Subcutaneous abdominal adipose tissue (tissue), 5 donors: ENCODE data around the gene TIMP2.

ENCODE experiments used
- H3K27ac ChIP-seq: one replicate; pipeline ENCODE4 v1.7.0; 2013; ENCODE audit warnings: low read depth, mild to moderate bottlenecking, inconsistent platforms, low read length, moderate library complexity
- H3K27me3 ChIP-seq, 5 donors: one replicate each; pipeline ENCODE4 v1.7.0; 2013; ENCODE audit warnings: low read length in 5 of 5, inconsistent platforms in 1 of 5; ENCODE audit not compliant: control insufficient read depth in 5 of 5, insufficient read depth in 4 of 5
- H3K36me3 ChIP-seq, 5 donors: one replicate each; pipeline ENCODE4 v1.7.0; 2013; ENCODE audit warnings: low read length in 5 of 5; ENCODE audit not compliant: control insufficient read depth in 5 of 5, insufficient read depth in 5 of 5
- H3K4me1 ChIP-seq, 5 donors: one replicate each; pipeline ENCODE4 v1.7.0; 2013; ENCODE audit warnings: low read length in 5 of 5, mild to moderate bottlenecking in 3 of 5, moderate library complexity in 1 of 5; ENCODE audit not compliant: control insufficient read depth in 5 of 5, insufficient read depth in 5 of 5
- H3K4me3 ChIP-seq, 5 donors: one replicate each; pipeline ENCODE4 v1.7.0; 2013; ENCODE audit warnings: low read length in 5 of 5, low read depth in 1 of 5
- H3K9ac ChIP-seq, 5 donors: one replicate each; pipeline ENCODE4 v1.7.0; 2013; ENCODE audit warnings: low read length in 5 of 5, mild to moderate bottlenecking in 4 of 5, moderate library complexity in 3 of 5
- H3K9me3 ChIP-seq, 5 donors: one replicate each; pipeline ENCODE4 v1.7.0; 2013; ENCODE audit warnings: low read length in 5 of 5; ENCODE audit not compliant: control insufficient read depth in 5 of 5
- donor health status: healthy.
- donor health status: healthy.
- donor health status: healthy.
- donor health status: healthy.
- donor health status: healthy.

The TIMP2 gene

DNA sequence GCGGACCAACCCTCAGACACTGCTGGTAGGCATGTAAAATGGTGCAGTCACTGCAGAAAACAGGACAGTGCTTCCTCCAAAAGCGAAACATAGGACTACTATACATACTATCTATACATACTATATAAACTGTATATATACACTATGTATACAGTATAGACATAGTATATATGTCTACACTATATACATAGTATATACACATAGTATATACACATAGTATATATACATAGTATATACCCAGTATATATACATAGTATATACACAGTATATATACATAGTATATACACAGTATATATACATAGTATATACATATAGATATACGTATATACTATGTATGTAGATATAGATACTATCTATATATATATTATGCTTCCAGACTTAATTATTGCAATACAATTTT lies 78.1 kb downstream of the TIMP2 start:
- H3K36me3 ChIP-seq: peaks cover 0 to under 1% (median 0%) of the 10 kb centered on the region in 5 donors
- no peak overlapping the region for H3K9ac ChIP-seq
- H3K27me3 ChIP-seq: no peaks in the 10 kb centered on the region
- H3K9me3 ChIP-seq: no peaks in the 10 kb centered on the region
- H3K4me3 ChIP-seq: no peak overlapping the region
- H3K4me1 ChIP-seq: peaks cover 0 to 4% (median 2%) of the 10 kb centered on the region in 5 donors
- no peak overlapping the region for H3K27ac ChIP-seq

DNA sequence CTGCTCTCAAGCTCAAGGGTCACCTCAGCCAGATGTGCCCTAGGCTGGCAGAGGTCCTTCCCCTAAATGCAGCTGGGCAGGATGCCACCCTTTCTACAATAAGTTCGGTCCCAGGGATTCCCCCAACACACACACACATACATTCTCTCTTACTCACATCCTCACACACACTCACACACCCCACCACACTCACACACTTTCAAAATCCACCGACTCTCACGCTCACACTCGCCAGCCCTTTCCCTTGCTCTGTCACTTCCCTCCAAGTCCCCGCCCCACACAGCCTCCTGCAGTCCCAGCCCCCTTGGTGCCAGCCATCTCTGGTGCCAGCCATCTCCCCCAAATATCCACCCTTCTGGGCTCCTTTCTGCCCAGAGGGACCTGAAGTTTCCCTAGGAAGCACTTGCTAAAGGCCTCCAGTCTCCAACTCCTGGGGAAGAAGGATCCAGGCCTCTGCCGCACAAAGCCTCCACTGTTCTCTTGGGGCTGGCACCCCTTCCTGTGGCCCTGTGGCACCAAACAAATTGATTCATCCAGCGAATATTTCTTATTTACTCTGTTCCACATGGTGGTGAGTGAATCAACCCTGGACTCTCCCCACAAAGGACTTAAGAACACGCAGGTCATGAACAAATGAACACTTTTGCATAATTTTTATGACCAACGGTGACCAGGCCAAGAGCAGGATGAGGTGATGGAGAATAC lies 80.7 kb downstream of the TIMP2 start:
- Histone ChIP-seq H3K9ac (no peak overlapping the region), H3K27ac (no peak overlapping the region), H3K4me3 (no peak overlapping the region), H3K36me3 (no peaks in the 10 kb centered on the region), H3K27me3 (no peaks in the 10 kb centered on the region), H3K4me1 (peaks cover 2 to 18% (median 14%) of the 10 kb centered on the region in 5 donors), H3K9me3 (no peaks in the 10 kb centered on the region)

DNA sequence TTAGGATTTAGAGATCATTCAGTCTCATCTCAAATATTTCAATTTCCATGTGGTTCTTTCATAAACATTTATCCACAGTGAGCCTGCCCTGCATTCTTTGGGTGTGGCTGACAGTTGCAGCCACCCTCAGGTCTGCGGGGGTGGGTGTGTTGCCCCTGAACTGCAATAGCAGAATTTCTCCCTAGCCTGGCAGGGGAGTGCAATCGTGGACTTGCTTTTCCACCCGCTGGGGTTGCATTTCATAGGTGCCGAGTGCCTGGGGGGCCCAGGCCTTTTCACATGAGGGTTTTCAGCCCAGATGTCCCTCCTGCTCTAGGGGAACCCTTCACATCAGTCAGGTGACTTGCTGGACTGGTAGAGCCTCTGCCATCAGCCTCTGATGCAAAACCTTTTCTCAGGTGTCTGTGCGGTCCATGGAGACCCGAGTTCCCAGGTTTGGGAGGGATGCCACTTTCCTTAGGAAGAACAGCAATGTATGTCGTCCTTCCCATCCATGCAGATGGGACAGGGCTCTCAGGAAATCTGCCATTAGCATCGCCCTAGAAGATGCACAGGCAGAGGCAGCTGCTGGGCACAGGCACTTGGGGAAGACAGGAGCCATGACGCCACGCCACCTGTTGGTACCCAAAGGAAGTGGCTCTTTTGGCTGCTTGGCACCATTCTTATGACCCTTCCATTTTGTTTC lies 82.2 kb downstream of the TIMP2 start:
- Histone ChIP-seq H3K4me3 (no peak overlapping the region), H3K36me3 (peaks cover 0 to under 1% (median 0%) of the 10 kb centered on the region in 5 donors), H3K4me1 (peaks cover 4 to 27% (median 23%) of the 10 kb centered on the region in 5 donors), H3K9ac (no peak overlapping the region), H3K27ac (no peak overlapping the region), H3K27me3 (no peaks in the 10 kb centered on the region), H3K9me3 (no peaks in the 10 kb centered on the region)

DNA sequence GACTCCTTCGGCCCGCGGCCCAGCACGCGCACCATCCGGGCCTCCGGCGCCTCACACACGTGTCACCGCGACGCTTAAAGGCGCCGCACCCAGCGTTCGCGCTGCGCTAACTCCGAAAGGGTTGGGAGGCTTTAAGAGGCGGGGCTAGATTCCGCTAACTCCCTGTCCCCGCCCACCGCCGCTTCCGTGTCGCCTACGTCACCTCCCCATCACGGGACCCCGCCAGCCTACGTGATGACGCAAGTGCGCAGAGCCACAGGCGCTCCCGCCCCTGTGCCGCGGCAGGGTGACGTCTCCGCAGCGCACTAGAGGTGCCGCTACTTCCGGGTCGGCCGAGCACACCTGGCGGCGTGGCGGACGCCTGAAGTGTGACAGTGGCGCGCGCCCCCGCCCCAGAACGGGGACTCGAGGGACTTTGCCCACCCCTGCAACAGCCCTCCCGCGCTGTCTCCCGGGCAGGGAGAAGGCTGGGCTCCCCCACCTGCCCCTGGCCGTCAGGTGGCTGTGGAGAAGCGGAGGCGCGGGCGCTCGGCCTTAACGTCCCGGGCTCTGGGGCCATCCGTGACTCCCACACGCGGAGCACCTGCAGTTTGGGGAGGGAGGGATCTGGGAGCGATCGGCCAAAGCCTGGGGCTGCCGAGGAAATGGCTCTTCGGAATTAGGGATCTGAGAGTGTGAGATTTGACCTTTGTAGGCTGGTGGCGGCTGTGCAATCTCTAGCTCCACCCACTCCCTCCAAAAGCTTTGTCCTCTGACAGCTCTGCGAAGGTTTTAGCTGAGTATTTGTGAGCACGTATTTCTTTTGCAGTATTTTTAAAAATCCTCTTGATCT lies 84.2 kb downstream of the TIMP2 start, which contains the start of gene USP36:
TSS of gene USP36 (minus strand) at position 35 of the 832 bp plus-strand sequence. CDS start 4,451 bp downstream, outside the sequence.
- H3K9ac ChIP-seq: peak within 1 kb of the TSS; percentile 35 to 90 (median 89)
- H3K4me1 ChIP-seq: peaks cover 4 to 27% (median 25%) of the 10 kb centered on the region in 5 donors
- no peaks in the 10 kb centered on the region for H3K9me3 ChIP-seq
- H3K36me3 ChIP-seq: peaks cover 0 to 20% (median 18%) of the 10 kb centered on the region in 5 donors
- H3K27me3 ChIP-seq: no peaks in the 10 kb centered on the region
- H3K27ac ChIP-seq: peak within 1 kb of the TSS; percentile 96
- peak within 1 kb of the TSS; percentile 76 to 97 (median 84) for H3K4me3 ChIP-seq

DNA sequence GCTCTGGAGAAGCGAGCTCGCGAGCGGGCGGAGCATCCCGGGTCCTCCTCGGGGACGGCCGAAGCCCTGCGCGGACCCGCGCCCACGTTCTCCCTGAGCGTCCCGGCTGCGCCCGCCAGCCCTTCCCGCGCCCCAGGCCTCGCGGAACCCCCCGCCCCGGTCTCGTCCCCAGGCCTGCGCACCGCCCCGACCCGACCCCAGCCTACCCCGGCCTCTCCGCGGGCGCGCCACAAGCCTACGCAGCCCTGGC lies 84.7 kb downstream of the TIMP2 start:
- peak overlapping the region in 4 of 5 donors; percentile 86 to 90 (median 88) for H3K9ac ChIP-seq
- peaks cover 0 to 26% (median 23%) of the 10 kb centered on the region in 5 donors for H3K36me3 ChIP-seq
- no peaks in the 10 kb centered on the region for H3K9me3 ChIP-seq
- peak overlapping the region; percentile 96 for H3K27ac ChIP-seq
- H3K27me3 ChIP-seq: no peaks in the 10 kb centered on the region
- H3K4me1 ChIP-seq: peaks cover 4 to 27% (median 25%) of the 10 kb centered on the region in 5 donors
- H3K4me3 ChIP-seq: peak overlapping the region in 4 of 5 donors; percentile 76 to 87 (median 80)

DNA sequence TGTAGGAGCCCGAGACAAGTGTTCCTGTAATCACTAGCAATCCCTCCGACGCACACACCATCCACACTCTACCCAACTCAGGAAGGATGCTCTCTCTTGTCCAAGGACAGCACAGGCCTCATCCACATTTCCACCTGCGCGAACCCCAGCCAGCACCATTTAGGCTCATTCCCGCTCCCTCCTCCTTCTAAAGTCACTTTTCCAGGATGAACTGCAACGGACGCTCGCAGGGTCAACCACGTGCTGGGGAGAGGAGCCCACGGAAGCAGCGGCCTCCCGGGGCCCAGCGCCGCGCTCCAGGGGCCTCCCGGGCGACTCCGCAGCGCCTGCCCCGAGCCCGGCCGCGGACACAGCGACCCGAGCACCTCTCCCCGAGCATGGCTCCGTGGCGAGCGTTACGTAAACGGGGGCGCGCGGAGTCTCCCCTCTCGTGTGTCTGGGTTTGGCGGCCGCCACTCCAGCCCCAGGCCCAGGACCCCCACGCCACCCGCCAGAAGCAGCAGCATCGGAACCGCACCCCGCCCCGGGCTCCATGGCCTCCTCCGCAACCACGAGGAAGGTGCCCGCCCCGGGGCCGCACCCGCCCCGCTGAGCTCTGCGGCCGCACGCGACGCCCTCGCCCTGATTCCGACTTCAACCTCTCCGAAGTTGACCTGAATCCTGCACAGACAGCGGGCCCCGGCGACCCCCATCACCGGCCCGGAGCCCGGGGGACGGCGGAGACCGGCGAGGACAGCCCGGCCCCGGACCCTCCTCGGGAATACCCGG lies 85.2 kb downstream of the TIMP2 start:
- H3K9me3 ChIP-seq: no peaks in the 10 kb centered on the region
- H3K27ac ChIP-seq: peak overlapping the region; percentile 96
- peak overlapping the region; percentile 76 to 97 (median 84) for H3K4me3 ChIP-seq
- H3K27me3 ChIP-seq: no peaks in the 10 kb centered on the region
- H3K9ac ChIP-seq: peak overlapping the region; percentile 12 to 90 (median 87)
- H3K4me1 ChIP-seq: peaks cover 4 to 27% (median 25%) of the 10 kb centered on the region in 5 donors
- H3K36me3 ChIP-seq: peaks cover 0 to 31% (median 29%) of the 10 kb centered on the region in 5 donors

DNA sequence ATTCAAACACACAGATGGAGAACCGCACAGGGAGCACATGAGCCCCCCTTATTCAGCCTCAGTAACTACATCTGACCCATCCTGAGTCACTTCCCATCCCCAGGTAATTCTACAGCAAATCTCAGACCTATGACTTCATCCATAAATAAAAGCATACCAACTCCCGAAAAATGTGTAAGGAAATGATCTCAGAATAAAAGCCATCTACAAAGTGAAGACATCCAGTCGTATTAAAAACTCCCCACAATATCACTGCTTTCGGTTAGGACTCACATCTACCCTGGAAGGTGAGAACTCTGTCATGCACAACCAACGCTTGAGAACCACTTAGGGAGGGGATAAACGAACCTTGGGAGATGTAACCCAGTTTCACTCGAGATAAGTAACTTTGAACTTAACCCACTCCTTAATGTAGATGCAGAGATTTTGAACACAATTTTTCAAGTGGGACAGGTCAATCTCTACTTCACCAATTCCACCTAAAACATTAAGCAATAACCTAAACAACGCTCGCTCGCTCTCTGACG lies 85.9 kb downstream of the TIMP2 start:
- peaks cover 4 to 27% (median 25%) of the 10 kb centered on the region in 5 donors for H3K4me1 ChIP-seq
- H3K27ac ChIP-seq: peak overlapping the region; percentile 96
- peak overlapping the region; percentile 76 to 97 (median 84) for H3K4me3 ChIP-seq
- H3K36me3 ChIP-seq: peaks cover 0 to 36% (median 34%) of the 10 kb centered on the region in 5 donors
- H3K9me3 ChIP-seq: no peaks in the 10 kb centered on the region
- peak overlapping the region; percentile 12 to 90 (median 87) for H3K9ac ChIP-seq
- H3K27me3 ChIP-seq: no peaks in the 10 kb centered on the region

DNA sequence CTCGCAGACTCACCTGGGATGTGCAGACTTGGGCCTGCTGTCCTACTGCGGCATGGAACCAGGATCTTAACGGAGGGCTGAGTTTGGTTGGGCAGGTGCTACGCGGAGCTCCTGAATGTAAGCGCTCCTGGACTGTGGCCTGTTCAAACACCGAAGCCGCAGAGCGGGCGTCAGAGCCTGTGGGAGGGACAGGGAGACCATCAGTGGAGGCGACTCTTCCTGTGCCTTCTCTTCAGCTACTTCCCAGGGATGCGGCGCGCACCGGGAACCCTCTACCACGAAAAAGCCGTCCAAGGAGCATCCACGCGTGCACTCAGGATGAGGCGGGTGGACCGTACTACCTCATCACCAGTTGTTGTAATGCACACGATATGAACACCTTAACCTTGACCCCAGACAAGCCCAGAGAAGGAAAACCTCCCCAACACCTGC lies 86.6 kb downstream of the TIMP2 start:
- Histone ChIP-seq H3K9me3 (no peaks in the 10 kb centered on the region), H3K4me1 (peaks cover 3 to 27% (median 25%) of the 10 kb centered on the region in 5 donors), H3K9ac (peak overlapping the region in 1 of 5 donors; percentile 15), H3K27me3 (no peaks in the 10 kb centered on the region), H3K27ac (no peak overlapping the region), H3K36me3 (peaks cover 0 to 43% (median 38%) of the 10 kb centered on the region in 5 donors), H3K4me3 (peak overlapping the region in 1 of 5 donors; percentile 2)

DNA sequence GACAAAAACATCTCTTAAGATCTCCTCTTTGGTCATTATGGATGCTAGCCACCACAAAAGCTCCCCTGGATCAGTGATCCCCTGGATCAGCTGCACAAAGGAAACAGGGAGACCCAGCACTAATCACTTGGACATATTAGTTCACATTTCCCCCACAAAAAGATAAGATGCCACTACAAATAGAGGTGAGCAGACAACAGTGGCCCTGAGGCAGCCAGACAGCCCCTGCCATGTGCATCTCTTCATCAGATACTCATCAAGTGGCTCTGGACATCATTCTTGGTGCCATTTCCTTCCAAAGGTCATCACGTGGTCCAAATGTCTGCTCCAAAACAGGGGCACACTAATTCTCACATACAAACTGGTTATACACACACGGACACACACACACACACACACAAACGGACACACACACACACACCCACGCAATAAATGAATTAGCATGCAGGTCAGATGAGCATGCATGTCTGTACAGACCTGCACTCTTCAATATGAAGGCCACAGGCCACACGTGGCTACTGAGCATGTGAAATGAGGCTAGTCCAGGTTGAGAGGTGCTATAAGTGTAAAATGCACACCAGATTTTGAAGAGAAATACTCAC lies 88.7 kb downstream of the TIMP2 start:
- H3K9me3 ChIP-seq: no peaks in the 10 kb centered on the region
- H3K4me3 ChIP-seq: no peak overlapping the region
- H3K36me3 ChIP-seq: peaks cover 0 to 64% (median 59%) of the 10 kb centered on the region in 5 donors
- peaks cover 3 to 24% (median 23%) of the 10 kb centered on the region in 5 donors for H3K4me1 ChIP-seq
- no peaks in the 10 kb centered on the region for H3K27me3 ChIP-seq
- no peak overlapping the region for H3K9ac ChIP-seq
- no peak overlapping the region for H3K27ac ChIP-seq
